Inflammatory macrophage treated with lipopolysaccharide for 4 hours (primary cell): ENCODE data around the gene CXCL1.

Experiments
- DNase-seq: peaks from one replicate; pipeline ENCODE4 v3.0.0-alpha.2; 2020

CXCL1 gene

DNA sequence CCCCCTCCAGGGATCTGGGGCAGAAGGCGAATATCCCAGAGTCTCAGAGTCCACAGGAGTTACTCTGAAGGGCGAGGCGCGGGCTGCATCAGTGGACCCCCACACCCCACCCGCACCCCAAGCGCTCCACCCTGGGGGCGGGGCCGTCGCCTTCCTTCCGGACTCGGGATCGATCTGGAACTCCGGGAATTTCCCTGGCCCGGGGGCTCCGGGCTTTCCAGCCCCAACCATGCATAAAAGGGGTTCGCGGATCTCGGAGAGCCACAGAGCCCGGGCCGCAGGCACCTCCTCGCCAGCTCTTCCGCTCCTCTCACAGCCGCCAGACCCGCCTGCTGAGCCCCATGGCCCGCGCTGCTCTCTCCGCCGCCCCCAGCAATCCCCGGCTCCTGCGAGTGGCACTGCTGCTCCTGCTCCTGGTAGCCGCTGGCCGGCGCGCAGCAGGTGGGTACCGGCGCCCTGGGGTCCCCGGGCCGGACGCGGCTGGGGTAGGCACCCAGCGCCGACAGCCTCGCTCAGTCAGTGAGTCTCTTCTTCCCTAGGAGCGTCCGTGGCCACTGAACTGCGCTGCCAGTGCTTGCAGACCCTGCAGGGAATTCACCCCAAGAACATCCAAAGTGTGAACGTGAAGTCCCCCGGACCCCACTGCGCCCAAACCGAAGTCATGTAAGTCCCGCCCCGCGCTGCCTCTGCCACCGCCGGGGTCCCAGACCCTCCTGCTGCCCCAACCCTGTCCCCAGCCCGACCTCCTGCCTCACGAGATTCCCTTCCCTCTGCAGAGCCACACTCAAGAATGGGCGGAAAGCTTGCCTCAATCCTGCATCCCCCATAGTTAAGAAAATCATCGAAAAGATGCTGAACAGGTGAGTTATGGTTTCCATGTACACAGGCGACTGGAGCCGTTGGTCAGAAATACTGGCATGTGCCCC is at the start of gene CXCL1:
Gene CXCL1, plus strand, starts transcription at position 264 of the 926 bp plus-strand sequence. Its CDS starts 78 bp downstream, at position 342.
- peak; percentile 56 for DNase-seq

DNA sequence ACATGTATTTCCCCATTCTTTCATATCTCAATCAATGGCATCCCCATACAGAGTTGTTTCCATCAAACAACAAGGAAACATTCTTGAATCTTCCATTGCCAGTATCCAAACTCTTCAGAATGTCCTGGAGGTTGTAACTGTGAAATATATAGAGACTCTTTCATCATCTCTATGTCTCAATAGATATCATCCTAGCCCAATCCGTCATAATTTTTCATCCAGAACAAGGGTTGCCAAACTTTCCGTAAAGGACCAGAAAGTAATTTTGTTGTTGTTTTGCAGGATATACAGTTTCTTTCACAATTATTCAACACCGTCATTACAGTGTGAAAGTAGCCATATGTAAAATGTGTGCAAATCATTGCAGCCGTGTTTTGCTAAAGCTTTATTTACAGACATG is 47.9 kb upstream of the CXCL1 start:
- peak; percentile 44 for DNase-seq

DNA sequence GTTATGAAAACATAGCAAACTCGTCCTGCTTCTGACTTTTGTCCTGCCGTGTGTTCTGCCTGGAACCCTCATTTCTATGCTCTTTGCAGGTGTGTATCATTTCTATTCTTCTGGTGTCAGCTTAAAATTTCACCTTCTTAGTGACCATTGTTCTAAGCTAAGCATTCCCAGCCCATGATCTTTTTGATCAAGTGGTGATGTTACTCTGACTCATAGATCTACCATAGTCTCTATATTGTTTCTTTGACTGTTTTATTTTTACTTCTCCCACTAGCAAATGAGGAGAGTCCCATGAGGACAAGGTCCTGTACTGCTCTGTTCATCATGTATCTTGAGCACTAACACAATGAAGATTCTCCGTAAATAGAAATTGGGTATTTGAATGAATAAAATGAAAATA is 46.8 kb upstream of the CXCL1 start:
- no peak for DNase-seq

DNA sequence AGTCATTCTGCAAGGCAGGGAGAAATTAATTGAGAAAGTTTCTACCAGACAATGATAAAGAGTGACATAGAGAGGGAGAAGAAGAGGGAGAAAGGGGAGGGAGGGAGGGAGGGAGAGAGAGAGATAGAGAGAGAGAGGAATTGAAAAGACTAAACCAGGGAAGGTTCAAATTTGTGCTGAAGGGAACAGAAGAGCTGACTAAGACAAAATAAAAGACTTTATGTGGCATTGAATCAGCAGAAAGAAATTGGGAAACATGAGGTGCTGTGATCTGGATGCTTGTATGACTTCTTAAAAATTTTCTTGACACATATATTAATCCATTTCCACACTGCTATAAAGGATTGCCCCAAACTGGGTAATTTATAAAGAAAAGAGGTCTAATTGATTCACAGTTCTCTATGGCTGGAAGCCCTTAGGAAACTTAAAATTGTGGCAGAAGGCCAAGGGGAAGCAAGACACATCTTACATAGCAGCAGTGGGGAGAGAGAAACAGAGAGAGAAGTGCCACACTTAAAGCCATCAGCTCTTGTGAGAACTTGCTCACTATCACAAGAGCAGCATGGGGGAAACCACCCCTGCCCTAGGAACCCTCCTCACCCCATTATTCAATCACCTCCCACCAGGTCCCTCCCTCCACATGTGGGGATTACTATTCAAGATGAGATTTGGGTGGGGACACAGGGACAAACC is 46.2 kb upstream of the CXCL1 start:
- DNase-seq, result peak; percentile 68

DNA sequence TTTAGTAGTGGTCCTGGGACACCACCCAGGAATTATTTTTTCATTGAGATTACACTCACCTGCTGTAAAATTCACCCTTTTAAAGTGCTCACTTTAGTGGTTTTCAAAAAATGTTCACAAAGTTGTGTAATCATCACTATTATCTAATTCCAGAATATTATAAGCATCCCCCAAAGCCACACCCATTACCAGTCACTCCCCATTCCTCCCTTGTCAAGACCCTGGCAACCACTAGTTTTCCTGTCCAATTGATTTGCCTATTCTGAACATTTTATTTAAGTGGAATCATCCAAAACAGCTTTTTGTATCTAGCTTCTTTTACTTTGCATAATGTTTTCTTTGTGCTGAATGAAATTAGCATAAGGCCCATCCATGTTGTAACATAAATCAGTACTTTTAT is 45.4 kb upstream of the CXCL1 start:
- DNase-seq, result no peak

DNA sequence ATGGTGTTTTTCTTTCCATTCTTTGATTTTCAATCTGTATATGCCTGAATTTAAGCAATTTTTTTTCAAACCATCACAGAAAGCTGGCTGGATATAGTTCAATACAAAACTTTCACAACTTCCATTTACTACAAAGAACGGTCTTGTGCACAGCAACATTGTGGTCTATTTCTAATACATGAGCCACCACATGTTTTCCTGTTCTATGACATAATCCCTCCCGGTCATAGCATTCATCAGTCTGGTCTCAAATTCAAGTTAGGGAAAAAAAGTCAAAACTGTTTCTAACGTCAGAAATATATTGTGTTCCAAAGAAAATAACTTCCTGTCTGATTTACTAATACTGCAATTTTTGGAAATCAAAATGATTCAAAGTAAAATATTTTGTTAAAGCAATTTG is 40.2 kb upstream of the CXCL1 start:
- DNase-seq, result peak; percentile 84

DNA sequence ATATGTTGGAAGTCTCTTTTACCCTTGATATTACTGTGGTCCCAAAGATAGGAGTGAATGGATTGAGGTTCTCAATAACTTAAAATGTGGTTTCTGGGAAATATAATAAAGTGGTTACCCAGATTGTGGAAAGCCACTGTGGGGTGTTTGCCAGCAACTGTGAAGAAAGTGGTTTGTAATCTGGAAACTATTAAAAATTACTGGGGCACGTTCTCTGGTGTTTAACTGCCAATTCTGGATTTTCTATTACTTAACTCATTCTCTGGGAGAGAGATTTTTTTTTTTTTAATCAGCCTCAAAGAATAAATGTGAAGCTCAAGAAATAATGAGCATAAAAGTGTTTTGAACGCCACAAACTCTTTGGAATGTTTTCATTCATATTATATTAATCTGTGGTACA is 37.6 kb upstream of the CXCL1 start:
- no peak for DNase-seq

DNA sequence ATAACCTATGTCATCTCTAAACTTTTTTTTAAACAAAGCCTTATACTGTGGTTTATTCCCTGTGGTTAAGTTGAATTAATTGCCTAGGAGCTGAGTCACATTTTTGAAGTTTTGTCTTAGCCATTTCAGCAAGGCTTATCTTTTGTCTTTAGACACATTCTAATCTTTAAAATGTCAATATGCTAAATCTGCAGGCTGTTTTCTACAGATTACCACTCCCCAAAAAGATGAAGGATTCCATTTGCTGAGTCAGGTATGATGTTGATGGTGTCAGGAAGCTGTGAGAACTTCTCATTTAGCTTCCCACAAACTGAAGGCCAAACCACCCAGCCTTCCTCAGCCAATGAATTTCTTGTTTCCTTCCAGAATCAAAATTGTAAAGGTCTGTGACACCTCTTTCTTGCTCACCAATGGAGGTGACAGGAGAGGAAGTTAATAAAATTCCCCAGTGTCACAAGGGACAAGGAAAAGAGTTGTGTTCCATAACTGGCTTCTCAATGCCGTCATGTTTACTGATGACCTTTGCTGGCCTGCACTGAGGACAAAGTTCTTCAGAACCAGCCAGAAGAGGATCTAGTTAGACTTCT is 36.4 kb upstream of the CXCL1 start:
- DNase-seq, result no peak

DNA sequence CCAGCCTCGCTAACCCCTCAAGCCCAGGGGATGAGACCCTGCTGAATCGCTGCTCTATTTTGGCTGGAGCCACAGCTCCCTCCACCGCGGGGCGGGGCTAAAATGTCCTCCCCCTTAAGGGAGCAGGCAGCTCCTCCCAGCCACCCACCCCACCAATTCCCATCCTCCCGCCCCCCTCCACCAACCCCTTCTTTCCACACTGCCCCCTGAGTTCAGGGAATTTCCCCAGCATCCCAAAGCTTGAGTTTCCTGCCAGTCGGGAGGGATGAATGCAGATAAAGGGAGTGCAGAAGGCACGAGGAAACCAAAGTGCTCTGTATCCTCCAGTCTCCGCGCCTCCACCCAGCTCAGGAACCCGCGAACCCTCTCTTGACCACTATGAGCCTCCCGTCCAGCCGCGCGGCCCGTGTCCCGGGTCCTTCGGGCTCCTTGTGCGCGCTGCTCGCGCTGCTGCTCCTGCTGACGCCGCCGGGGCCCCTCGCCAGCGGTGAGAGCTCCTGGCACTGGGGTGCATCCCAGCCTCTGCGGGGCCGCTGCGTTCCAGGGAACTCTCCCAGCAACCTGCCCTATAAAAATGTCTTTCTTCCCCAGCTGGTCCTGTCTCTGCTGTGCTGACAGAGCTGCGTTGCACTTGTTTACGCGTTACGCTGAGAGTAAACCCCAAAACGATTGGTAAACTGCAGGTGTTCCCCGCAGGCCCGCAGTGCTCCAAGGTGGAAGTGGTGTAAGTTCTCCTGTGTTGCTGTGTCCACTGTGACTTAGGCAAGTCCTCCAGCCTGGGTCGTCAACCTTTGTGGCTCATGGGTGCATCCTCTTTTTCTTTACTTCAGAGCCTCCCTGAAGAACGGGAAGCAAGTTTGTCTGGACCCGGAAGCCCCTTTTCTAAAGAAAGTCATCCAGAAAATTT is 32.6 kb upstream of the CXCL1 start, which contains the start of gene CXCL6:
Gene CXCL6, plus strand, starts transcription at position 306 of the 907 bp plus-strand sequence. Its CDS starts 73 bp downstream, at position 379.
- DNase-seq, result no peak

DNA sequence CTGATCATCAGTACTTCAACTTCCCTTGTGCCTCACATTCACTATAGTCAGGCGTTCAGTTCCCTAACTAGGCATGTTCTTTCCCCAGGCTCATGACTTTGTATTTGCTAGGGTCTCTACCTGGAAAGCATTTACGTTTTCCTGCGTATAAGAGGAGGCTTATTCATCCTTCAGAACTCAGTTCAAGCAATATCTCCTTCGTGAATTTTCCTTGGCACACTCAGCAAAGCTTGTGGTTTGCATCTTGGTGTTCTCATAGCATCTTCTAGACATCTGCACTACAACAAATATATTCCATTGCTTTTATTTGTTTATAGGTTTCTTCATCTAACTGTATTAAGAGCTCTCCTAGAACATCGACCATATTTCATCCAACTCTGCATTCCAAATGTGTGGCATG is 30.1 kb upstream of the CXCL1 start:
- DNase-seq, result no peak

DNA sequence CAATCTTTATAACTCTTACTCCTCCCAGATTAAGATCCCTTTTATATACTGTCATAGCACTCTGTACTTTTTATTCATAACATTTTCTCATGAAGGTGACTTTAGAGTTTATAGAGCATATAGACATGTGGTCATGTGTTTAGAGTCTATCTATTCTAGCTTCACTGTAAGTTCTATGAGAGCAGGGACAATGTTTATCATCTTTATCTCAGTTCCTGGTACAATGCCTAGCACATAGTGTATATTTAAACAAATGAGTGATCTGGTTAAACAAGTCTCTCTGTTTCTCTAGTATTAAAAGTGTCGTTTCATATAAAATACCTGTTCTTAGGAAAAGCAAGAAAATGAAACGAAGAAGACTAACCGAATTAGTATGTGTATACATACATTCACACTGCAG is 29.5 kb upstream of the CXCL1 start:
- no peak for DNase-seq

DNA sequence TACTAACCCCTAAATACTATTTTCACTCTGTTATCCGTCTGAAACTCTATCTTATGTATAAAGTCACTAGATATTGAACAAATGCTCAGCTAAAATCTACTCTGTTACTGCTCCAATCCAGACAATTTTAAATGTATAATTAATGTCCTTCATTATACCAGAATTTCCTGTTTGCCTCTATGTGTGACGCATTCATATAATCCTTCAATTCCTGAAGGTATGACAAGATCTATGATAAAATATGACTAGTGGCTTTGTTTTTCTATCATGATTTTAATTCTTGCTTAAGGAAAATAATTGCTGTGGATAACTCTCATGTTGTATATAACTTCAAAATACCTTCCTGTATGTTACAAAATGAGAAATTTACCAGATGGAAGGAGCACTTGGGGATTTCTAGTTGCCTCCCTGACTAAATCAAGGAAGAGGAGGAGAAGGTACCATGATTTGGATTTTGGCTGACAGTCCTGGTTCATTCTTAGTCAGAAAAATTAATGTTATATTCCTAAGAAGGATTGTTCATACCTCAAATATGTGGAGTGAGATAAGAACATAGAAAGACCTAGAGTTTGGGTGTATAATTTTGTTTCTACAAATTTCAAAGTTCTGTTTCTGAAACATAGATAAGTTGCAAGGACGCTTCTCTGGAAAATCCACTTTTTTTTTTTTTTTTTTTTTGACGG is 27.8 kb upstream of the CXCL1 start:
- no peak for DNase-seq

DNA sequence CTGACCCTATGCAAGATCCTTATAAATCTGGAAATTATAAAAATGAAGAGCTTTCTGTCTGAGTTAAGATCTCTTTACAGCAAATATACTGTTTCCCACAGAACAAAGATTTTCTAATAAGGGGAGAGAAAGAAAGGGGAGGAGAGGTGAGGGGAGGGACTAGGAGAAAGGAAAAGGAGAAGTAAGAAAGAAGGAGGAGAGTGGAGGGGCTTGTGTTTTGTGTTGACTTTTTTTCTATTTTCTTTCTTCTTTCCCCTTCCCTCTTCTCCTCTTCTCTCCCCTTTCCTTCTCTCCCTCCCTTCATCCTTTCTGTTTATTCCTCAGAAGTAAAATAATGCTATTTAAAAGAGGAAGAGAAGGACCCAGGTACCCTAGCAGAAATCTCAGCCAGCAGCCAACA is 26.5 kb upstream of the CXCL1 start:
- DNase-seq, result no peak

DNA sequence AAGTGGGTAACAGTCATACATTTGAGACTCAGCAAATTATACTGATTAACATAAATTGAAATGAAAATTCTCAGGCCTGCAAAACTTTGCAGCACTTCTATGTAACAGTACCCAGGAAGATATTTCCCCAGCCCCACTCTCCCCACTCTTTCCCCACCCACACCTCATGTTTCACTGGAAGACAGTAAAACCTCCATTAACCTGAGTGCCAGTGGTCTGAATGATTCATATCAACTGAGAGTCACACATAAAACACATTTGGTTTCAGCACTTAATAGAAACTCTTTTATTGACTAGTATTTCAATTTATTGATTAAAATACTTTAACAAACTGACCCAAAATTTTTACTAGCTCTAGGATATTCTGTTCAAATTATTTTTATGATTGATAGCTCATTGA is 25.8 kb upstream of the CXCL1 start:
- no peak for DNase-seq

DNA sequence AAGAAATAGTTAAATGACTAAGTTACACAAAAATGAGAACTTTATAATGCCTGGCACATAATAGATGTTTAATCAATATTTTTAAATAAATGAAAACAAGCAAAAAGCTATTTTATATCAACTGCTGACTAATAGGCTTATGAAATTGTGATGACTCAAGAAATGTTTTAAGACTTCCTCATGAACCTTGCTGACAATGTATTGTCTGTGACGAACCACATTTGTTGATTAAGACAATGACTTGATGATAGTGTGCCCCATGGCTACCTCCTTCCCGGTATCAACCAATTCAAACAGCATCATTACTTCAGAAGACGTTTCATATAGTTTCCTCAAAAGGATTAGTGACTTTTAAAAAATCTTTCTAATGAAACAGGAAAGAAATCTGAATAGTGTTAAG is 24.8 kb upstream of the CXCL1 start:
- peak; percentile 81 for DNase-seq

DNA sequence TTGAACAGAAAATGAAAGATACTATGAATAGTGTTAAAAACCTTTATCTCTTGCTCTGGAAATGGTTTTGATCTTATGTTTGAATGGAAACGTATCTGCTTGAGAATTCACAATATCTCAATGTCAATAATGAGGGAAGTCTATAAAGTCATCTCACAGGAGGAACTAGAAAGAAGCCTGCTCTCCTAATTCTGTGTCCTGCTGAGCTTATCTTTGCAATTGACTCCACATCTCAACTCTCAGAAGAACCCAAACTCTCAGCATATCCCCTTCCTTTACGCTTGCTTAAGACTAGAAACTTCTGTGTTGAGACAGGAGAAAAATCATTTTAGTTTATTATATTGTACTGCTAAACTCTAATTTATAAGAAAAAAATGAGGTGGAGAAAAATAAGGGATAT is 24.4 kb upstream of the CXCL1 start:
- no peak for DNase-seq

DNA sequence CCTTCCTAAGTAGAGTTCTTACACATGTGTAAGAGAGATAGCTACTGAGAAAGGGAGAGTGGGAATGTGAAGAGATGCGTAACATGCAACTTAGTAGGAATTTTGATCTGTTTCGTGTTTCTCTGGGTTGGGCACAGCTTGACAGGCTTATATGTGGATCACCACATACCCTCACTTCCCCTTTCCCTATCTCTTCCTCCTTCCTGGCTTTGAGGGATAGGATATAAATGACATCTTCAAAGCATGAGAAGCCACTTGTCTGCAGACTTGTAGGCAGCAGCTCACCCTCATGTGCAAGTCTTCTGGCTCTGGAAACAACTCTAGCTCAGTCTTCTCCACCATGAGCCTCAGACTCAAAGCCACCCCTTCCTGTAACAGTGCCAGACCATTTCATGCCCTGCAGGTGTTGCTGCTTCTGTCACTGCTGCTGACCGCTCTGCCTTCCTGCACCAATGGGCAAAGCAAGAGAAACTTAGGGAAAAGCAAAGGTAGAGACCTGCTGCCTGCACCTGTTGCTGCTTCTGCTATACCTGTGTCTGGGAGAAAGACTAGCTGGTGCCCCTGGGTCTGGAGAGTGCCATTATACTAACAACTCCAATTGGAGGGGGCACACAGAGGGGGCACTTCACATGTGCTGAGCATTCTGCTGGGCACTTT is 21.5 kb upstream of the CXCL1 start:
- peak; percentile 60 for DNase-seq

DNA sequence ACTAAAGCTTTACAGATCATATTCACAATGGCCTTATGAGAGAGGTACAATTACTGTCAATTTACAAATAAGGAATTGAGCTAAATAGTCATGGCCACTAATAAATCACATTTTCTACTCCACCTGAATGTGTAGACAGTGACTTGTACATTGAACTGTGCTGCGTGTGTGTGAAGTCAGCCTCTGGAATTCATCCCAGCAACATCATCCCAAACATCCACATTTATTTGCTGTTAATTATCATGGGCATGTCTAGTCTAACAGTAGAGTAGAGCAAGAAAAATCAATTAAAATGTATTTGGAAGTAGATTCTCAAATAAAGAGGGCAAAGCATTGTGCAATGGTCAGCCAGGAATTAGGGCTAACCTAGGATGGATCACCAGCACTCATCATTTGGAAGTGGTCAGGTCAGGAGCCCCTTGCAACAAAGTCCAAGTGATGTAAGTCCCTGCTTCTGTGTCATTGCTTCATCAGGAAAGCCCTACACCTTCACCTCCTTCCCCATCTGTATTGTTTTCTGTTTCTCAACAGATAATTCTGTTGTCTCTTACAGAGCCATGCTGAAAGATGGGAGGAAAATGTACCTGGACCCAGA is 20.9 kb upstream of the CXCL1 start:
- no peak for DNase-seq

DNA sequence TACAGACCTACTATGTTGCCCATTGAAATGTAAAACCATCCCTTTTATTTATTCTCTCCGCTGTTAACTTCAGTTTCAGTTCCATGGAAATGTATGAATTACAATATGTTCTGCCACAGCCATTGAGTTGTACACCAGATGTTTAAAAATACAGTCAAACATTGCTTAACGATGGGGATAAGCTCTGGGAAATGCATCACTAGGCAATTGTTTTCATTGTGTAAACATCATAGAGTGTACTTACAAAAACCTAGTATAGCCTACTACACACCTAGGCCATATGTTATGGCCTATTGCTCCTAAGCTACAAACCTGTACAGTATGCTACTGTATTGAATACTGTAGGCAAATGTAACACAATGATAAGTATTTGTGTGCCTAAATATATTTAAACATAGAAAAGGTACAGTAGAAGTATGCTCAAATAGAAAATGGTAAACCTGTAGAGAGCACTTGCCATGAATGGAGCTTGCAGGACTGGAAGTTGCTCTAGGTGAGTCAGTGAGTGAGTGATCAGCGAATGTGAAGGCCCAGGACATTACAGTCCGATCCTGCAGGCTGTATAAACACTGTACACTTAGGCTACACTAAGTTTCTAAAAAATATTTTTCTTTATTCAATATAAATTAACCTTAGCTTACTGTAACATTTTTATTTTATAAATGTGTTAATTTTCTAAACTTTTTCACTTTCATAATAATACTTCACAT is 18.8 kb upstream of the CXCL1 start:
- no peak for DNase-seq

DNA sequence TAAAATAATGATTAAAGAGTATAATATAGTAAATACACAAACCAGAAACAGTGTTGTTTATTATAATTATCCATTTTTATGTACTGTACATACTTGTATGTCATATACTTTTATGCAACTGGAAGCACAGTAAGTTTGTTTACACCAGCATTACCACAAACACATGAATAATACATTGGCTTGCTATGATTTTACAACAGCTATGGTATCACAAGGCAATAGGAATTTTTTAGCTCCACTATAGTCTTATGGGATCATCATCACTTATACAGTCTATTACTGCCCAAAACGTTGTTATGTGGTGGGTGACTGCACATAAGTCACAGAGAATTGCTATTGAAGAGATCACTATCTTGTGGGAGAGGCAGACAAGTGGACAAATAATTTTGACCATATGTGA is 17.9 kb upstream of the CXCL1 start:
- DNase-seq, result no peak
